ENCODE data around the gene SH2D1A.

- TF ChIP-seq CTCF (IDR thresholded peaks at IDR 0.05; ENCODE audit: insufficient read depth, low read depth, low read length): no peak
- no peak for TF ChIP-seq EZH2 (IDR thresholded peaks at IDR 0.05; ENCODE audit: insufficient read depth, low read length)
These were observed 16.4 kb downstream of the SH2D1A start for GRCh38 chrX:124362761-124363160.

All from astrocyte (in vitro differentiated cells and primary cell).